ENCODE measurements around the gene CLASP1.

DNA sequence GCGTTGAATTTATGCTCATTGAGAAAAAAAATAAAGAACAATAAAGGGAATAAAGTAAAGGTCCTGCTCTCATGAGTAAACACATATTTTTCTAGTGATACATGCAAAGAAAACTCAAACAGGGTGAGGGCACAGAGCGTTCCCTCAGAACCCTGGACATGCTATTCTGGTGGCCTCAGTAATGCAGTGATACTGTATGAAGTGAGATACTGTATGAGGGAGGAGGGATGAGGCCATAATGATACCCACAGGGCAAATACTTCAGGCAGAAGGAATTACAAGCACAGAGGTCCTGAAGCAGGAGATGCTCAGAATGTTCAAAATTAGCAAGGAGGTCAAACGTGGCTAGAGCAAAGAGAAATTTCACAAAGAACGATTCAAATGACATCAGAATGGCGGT, 147.0 kb downstream of the CLASP1 start:
- TF ChIP-seq, protein P1, sequence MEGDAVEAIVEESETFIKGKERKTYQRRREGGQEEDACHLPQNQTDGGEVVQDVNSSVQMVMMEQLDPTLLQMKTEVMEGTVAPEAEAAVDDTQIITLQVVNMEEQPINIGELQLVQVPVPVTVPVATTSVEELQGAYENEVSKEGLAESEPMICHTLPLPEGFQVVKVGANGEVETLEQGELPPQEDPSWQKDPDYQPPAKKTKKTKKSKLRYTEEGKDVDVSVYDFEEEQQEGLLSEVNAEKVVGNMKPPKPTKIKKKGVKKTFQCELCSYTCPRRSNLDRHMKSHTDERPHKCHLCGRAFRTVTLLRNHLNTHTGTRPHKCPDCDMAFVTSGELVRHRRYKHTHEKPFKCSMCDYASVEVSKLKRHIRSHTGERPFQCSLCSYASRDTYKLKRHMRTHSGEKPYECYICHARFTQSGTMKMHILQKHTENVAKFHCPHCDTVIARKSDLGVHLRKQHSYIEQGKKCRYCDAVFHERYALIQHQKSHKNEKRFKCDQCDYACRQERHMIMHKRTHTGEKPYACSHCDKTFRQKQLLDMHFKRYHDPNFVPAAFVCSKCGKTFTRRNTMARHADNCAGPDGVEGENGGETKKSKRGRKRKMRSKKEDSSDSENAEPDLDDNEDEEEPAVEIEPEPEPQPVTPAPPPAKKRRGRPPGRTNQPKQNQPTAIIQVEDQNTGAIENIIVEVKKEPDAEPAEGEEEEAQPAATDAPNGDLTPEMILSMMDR (IDR thresholded peaks at IDR 0.05) = no peak
- TF ChIP-seq EZH2 (IDR thresholded peaks at IDR 0.05) = no peak
